Hypothalamus (tissue), 51 donors: Measurements from ENCODE around the gene ESPNL.

Source experiments
- DNase-seq, 51 donors: peaks; one replicate each; lab custom pipeline; 2025; lab: John Stamatoyannopoulos, UW

ESPNL gene

GRCh38 chr2:238077292-238077691 lies 22.8 kb upstream of the ESPNL start:
- DNase-seq: no peak

- DNase-seq: no peak
Measured at GRCh38 chr2:238079874-238080327, 20.2 kb upstream of the ESPNL start.

- DNase-seq: no peak
Measured at GRCh38 chr2:238080518-238080917, 19.6 kb upstream of the ESPNL start.

- peak in 8 of 51 donors; percentile 5 to 30 (median 14) for DNase-seq
Measured at GRCh38 chr2:238081150-238081549, 19.0 kb upstream of the ESPNL start.

- DNase-seq: peak in 1 of 51 donors; percentile 8
Measured at GRCh38 chr2:238081561-238081960, 18.6 kb upstream of the ESPNL start.

- DNase-seq: no peak
Measured at GRCh38 chr2:238082151-238082550, 18.0 kb upstream of the ESPNL start.

GRCh38 chr2:238082827-238083226 lies 17.3 kb upstream of the ESPNL start:
- DNase-seq: no peak

GRCh38 chr2:238083919-238084318 lies 16.2 kb upstream of the ESPNL start:
- no peak for DNase-seq

GRCh38 chr2:238084761-238085160 lies 15.4 kb upstream of the ESPNL start:
- DNase-seq: no peak

- no peak for DNase-seq
Measured at GRCh38 chr2:238085899-238086298, 14.2 kb upstream of the ESPNL start.

- no peak for DNase-seq
Measured at GRCh38 chr2:238087211-238087610, 12.9 kb upstream of the ESPNL start.

GRCh38 chr2:238090887-238091286 lies 9.3 kb upstream of the ESPNL start:
- DNase-seq: no peak

GRCh38 chr2:238091436-238092060 lies 8.6 kb upstream of the ESPNL start:
- DNase-seq: no peak

GRCh38 chr2:238092486-238093035 lies 7.6 kb upstream of the ESPNL start:
- no peak for DNase-seq

- DNase-seq: no peak
Measured at GRCh38 chr2:238093181-238094140, 6.7 kb upstream of the ESPNL start.

GRCh38 chr2:238094438-238095022 lies 5.6 kb upstream of the ESPNL start:
- no peak for DNase-seq

- no peak for DNase-seq
Measured at GRCh38 chr2:238095143-238095542, 5.0 kb upstream of the ESPNL start.

- DNase-seq: peak in 2 of 51 donors; percentile 5 to 14
Measured at GRCh38 chr2:238096311-238097011, 3.7 kb upstream of the ESPNL start.

- no peak for DNase-seq
Measured at GRCh38 chr2:238097201-238097987, 2.7 kb upstream of the ESPNL start.
